ENCODE data around the gene PAPPA2. TPM values are rescaled to one million over a fixed set of nuclear protein-coding genes. Genes with fewer than 3 reads are reported as not detected.

Gene PAPPA2
- total and polyA plus RNA-seq, 2 of the 8 experiments (the other 6 are each of a cell fraction or from before 2014, with no cell fraction given), result 0.08 to 0.88 TPM

GRCh38 chr1:176531921-176532897, 69.2 kb downstream of the PAPPA2 start (continued):
- TF ChIP-seq CTCF (IDR thresholded peaks at IDR 0.05; ENCODE audit: control extremely low read depth in 1 of 3, insufficient read depth in 1 of 3, low read depth in 1 of 3, low read length in 3 of 3) (no peak), TAF7 (optimal IDR thresholded peaks at IDR 0.05; ENCODE audit: borderline replicate concordance, low read depth, low read length) (no peak), RXRA (IDR thresholded peaks at IDR 0.05; ENCODE audit: insufficient read depth, low read depth, low read length) (no peak)
